HG02763 (cell line): Measurements from ENCODE around the gene ANKRD23.

Source experiments
- ATAC-seq: cut with Tn5 transposase; IDR thresholded peaks from one replicate; pipeline ENCODE4 v1.9.1; 2021; ENCODE audit warnings: mild to moderate bottlenecking, moderate library complexity; ENCODE audit not compliant: unreplicated experiment

The ANKRD23 gene

GRCh38 chr2:96839875-96840850, 3.7 kb downstream of the ANKRD23 start:
- no peak for ATAC-seq

DNA sequence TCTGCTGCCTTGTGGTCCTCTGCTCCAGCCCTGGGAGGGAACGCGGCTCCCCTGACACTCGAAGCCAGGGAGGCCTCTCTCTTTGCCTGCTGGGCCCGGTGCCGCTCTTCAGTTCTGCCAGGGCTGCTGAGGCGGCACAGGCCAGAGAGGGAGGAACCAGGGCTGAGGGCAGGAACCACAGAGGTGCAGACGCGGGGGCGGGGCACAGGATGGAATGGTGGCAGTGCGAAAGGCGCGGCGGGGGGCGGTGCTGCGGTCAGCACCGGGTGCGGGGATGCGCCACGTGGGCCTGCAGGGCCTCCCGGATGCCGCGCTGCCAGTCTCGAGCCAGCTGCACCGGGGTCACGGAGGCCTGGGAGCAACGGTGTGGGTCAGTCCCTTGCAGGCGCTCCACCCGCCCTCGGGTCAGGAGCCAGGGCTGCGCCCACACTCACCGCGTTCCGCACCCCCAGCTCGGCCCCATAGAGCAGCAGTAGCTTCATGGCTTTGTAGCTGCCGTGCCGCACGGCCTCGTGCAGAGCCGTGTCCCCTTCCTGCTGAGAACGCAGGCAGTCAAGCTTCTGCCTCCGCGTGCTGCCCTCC, 4.4 kb downstream of the ANKRD23 start:
- ATAC-seq, result peak; percentile 54

DNA sequence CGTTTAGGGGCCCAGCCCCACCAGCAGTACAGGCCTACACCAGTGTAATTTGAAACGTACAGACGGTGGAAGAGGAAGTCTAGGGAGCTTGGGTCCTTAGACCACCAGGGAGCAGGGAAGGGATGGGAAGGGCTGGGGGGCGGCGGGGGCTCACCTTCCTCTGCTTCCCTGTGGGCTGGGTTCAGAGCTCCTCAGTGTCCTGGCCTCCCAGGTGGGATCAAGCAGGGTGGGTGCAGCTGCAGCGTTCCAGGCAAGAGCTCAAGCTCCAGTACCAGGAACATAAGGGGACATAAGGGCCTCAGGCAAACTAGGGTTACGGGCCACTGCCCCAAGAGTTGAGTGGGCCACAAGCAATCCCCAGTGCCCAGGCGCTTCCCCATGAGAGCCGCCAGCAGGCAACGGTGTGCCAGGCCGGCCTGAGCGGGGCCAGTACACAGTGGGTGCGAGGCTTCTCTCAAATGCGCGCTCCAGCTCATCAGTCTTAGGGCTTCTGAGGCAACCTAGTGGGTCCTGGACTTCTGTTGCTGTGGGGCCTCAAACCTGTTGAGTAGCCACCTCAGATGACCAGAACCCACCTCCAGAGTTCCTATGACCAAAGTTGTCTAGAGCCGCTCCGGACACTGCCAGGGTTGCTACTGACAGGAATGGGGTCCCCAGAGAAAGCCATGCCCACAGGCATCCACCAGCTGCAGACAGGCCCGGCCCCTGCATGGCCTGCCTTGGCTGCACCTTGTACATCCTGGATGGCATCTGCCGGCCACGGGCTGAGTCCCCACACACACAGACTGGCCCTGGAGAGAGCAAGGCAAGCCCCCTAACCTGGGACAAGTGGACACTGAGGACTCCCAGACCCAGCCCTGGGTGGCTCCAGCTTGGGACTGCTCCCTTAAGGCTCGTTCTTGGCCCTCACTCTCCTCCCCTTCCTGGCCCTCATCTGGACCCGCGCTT, 5.2 kb downstream of the ANKRD23 start:
- ATAC-seq, result peak; percentile 7

- ATAC-seq, result no peak
Measured at GRCh38 chr2:96837575-96837974, 6.2 kb downstream of the ANKRD23 start.

- ATAC-seq, result no peak
Measured at GRCh38 chr2:96835830-96836229, 8.0 kb downstream of the ANKRD23 start.

GRCh38 chr2:96832754-96833507, 10.9 kb downstream of the ANKRD23 start:
- no peak for ATAC-seq

GRCh38 chr2:96832408-96832753, 11.4 kb downstream of the ANKRD23 start:
- no peak for ATAC-seq

- ATAC-seq, result no peak
Measured at GRCh38 chr2:96831679-96832078, 12.1 kb downstream of the ANKRD23 start.

GRCh38 chr2:96830044-96830562, 13.7 kb downstream of the ANKRD23 start:
- no peak for ATAC-seq

DNA sequence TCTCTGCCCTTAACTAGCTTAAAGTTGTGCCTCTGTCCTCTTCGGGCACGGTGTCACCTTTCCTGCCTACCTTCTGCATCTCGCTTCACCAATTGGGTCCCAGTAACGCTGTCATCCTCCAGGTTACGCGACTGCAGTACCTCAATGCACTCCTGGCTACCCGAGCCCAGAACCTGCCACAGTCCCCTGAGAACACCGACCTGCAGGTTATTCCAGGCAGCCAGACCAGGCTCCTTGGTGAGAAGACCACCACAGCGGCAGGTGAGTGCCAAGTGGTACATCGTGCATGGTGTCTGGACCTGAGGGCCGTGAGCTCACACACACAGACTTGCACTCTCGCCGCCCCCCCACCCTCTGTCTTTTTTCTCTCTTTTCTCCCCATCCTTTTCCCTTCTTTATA, 14.9 kb downstream of the ANKRD23 start:
- ATAC-seq, result no peak

DNA sequence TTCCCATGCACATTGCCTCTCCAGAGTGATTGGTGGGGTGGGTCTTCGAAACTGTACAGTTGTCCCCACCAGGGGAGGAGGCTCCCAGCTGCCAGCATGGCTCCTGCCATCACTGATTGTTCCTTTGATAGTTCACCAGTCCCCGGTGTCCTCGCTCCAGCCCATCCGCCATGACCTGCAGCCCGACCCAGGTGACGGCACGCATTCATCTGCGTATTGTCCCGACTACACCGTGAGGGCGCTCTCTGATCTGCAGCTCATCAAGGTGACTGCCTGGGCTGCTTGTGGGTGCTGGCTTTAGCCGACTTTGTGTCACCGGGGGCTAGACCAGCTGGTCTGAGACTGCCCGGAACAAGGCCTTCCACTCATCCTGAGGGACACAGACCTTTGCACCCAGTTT, 15.4 kb downstream of the ANKRD23 start:
- no peak for ATAC-seq

GRCh38 chr2:96826546-96827278, 17.1 kb downstream of the ANKRD23 start:
- no peak for ATAC-seq

DNA sequence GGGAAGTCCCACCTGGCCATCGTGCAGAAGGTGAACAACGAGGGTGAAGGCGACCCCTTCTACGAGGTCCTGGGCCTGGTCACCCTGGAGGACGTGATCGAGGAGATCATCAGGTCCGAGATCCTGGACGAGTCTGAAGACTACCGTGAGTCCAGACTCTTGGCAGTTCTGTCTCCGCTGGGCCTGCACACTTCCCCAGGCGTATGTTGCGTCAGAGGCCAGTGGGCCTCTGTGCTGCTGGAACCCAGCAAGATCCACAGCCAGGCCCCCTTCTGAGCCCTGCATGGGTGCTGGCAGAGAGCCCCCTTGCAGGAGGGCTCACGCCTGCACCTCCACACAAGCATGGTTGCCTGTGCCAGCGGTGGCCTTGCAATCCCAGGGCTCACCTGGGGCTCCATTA, 18.8 kb downstream of the ANKRD23 start:
- ATAC-seq, result no peak

DNA sequence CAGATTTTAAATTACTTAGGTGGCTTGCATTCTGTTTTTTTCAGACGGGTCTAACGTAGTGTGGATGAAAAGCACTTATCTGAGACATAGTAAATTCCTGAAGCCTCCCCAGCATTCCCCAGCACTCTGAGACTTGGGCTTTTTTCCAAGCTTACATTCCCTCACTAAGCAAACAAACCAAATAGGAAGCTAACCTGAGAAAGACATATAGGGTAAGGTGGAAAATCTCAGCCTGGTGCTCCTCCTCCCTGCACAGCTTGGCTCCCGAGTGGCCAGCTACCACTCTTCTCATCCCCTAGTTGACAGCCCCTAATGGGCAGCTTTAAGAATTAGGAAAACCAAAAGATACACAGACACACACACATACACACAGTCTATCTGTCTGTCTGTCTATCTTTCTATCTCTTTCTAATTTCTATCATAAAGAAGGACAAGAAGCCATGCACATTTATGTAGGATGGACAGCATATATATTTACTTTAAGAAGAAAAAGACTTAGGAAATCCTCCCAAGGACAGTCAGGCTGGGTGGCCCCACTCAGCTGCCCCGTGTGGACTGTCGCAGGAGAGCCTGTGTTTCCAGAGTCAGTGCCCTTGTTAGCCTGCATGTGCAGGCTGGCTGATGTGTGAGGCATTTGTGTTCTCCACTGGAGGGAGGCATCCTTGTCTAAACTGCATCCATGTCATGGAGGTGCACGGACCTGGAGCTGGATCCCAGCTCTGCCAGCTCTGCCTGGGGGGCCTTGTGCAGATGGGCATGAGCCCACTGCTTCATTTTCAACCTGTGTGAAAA, 19.5 kb downstream of the ANKRD23 start:
- no peak for ATAC-seq

- no peak for ATAC-seq
Measured at GRCh38 chr2:96823198-96823597, 20.6 kb downstream of the ANKRD23 start.

DNA sequence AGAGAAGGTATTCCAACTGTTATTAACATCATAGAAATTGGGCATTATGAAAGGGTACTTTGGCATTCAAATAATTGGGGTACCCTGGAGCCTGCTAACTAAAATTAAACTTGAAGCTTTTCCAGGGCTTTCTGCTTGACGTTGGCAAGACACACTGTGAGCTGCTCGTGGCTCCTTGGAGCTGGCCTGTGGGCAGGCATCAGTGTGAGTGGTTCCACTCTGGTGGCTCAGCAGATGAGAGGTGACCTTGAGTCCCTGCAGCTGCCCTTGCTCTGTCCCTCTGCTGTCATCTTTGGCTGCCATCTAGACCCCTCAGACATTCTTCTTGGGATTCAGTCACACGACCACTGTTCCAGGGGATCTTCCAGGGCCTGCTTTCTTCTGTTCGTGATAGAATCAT, 21.0 kb downstream of the ANKRD23 start:
- ATAC-seq, result no peak

- ATAC-seq, result no peak
Measured at GRCh38 chr2:96821113-96821675, 22.6 kb downstream of the ANKRD23 start.

- ATAC-seq, result no peak
Measured at GRCh38 chr2:96819876-96820511, 23.8 kb downstream of the ANKRD23 start.
